Measurements from ENCODE around the gene LRRTM2.

LRRTM2 gene

GRCh38 chr5:138912093-138912492 lies 37.0 kb upstream of the LRRTM2 start:
- TF ChIP-seq CTCF (conservative IDR thresholded peaks at IDR 0.05; ENCODE audit: control insufficient read depth, insufficient read depth, low read depth, low read length) = no peak
- H3K4me3 ChIP-seq (ENCODE audit: control insufficient read depth, low read depth, low read length) = no peak overlapping the region
- DNase-seq (ENCODE audit: low read depth) = no peak

- DNase-seq (ENCODE audit: low read depth) = no peak
These were observed 36.3 kb upstream of the LRRTM2 start for GRCh38 chr5:138911441-138911840.

GRCh38 chr5:138910546-138911185 lies 35.5 kb upstream of the LRRTM2 start:
- no peak for TF ChIP-seq CTCF (conservative IDR thresholded peaks at IDR 0.05; ENCODE audit: control insufficient read depth, insufficient read depth, low read depth, low read length)
- no peak overlapping the region for H3K4me3 ChIP-seq (ENCODE audit: control insufficient read depth, low read depth, low read length)
- DNase-seq (ENCODE audit: low read depth) = peak; percentile 51

More at GRCh38 chr5:138911441-138911840, 36.3 kb upstream of the LRRTM2 start:
- H3K4me3 ChIP-seq (ENCODE audit: control insufficient read depth, low read depth, low read length) = no peak overlapping the region
- TF ChIP-seq CTCF (conservative IDR thresholded peaks at IDR 0.05; ENCODE audit: control insufficient read depth, insufficient read depth, low read depth, low read length) = no peak

- DNase-seq (ENCODE audit: low read depth) = no peak
- H3K4me3 ChIP-seq (ENCODE audit: control insufficient read depth, low read depth, low read length) = no peak overlapping the region
- no peak for TF ChIP-seq CTCF (conservative IDR thresholded peaks at IDR 0.05; ENCODE audit: control insufficient read depth, insufficient read depth, low read depth, low read length)
These were observed 34.6 kb upstream of the LRRTM2 start for GRCh38 chr5:138909734-138910133.

- TF ChIP-seq CTCF (conservative IDR thresholded peaks at IDR 0.05; ENCODE audit: control insufficient read depth, insufficient read depth, low read depth, low read length) = no peak
- no peak overlapping the region for H3K4me3 ChIP-seq (ENCODE audit: control insufficient read depth, low read depth, low read length)
- peak; percentile 23 for DNase-seq (ENCODE audit: low read depth)
These were observed 30.4 kb upstream of the LRRTM2 start for GRCh38 chr5:138905541-138905940.

GRCh38 chr5:138903130-138903775 lies 28.1 kb upstream of the LRRTM2 start:
- no peak overlapping the region for H3K4me3 ChIP-seq (ENCODE audit: control insufficient read depth, low read depth, low read length)
- peak; percentile 53 for DNase-seq (ENCODE audit: low read depth)
- no peak for TF ChIP-seq CTCF (conservative IDR thresholded peaks at IDR 0.05; ENCODE audit: control insufficient read depth, insufficient read depth, low read depth, low read length)

Data from fibroblast of mammary gland (primary cell).